ENCODE data around the gene MRFAP1.
"Not testable (repeated sequence)": the region's sequence is repeated elsewhere in the genome, so short reads cannot be mapped to it uniquely, and the experiment has no call there.

MRFAP1 gene

GRCh38 chr4:6672131-6672530, 31.6 kb downstream of the MRFAP1 start:
- no peak for FAIRE-seq

GRCh38 chr4:6672541-6673190, 32.2 kb downstream of the MRFAP1 start:
- not testable (repeated sequence) for FAIRE-seq

- not testable (repeated sequence) for FAIRE-seq
These were observed 32.7 kb downstream of the MRFAP1 start for GRCh38 chr4:6673191-6673659.

- peak; percentile 29 for FAIRE-seq
These were observed 33.4 kb downstream of the MRFAP1 start for GRCh38 chr4:6673660-6674499.

GRCh38 chr4:6674500-6675149, 34.1 kb downstream of the MRFAP1 start:
- no peak for FAIRE-seq

- FAIRE-seq: no peak
These were observed 36.5 kb downstream of the MRFAP1 start for GRCh38 chr4:6676722-6677558.

GRCh38 chr4:6680372-6681034, 40.0 kb downstream of the MRFAP1 start:
- no peak for FAIRE-seq

- FAIRE-seq: no peak
These were observed 40.7 kb downstream of the MRFAP1 start for GRCh38 chr4:6681191-6681590.

GRCh38 chr4:6682862-6683590, 42.5 kb downstream of the MRFAP1 start:
- no peak for FAIRE-seq

GRCh38 chr4:6684656-6685055, 44.2 kb downstream of the MRFAP1 start:
- no peak for FAIRE-seq

GRCh38 chr4:6686104-6686787, 45.8 kb downstream of the MRFAP1 start:
- no peak for FAIRE-seq

GRCh38 chr4:6687947-6688878, 47.7 kb downstream of the MRFAP1 start:
- no peak for FAIRE-seq

GRCh38 chr4:6688879-6689505, 48.5 kb downstream of the MRFAP1 start:
- FAIRE-seq: no peak

- FAIRE-seq: no peak
These were observed 49.0 kb downstream of the MRFAP1 start for GRCh38 chr4:6689506-6689960.

Data from A204.1 (cell line).